HL-60/S4 treated with retinoic acid at 250 ng/mL for 4 days and 3 days (cell line): ENCODE measurements around the gene OLIG2.

ENCODE experiments used
- in situ Hi-C: fragments of 300-500 bp; cut with MboI; formaldehyde crosslinking; loops from 2 replicates; pipeline ENCODE4 v1.7.0; 2022; ENCODE audit warnings: low sequenced_read_pairs

The OLIG2 gene

GRCh38 chr21:33032434-33033047 is 6.8 kb downstream of the OLIG2 start:
- in situ Hi-C loops: no loop called here

GRCh38 chr21:33033094-33033951 is 7.6 kb downstream of the OLIG2 start:
- in situ Hi-C loops: no loop called here

GRCh38 chr21:33033961-33034413 is 8.3 kb downstream of the OLIG2 start:
- in situ Hi-C loops: no loop called here

GRCh38 chr21:33035147-33035546 is 9.4 kb downstream of the OLIG2 start:
- in situ Hi-C loops: no loop called here

- in situ Hi-C loops: no loop called here
Observed at GRCh38 chr21:33036430-33037162, 10.9 kb downstream of the OLIG2 start.

- in situ Hi-C loops: no loop called here
Observed at GRCh38 chr21:33037501-33037900, 11.8 kb downstream of the OLIG2 start.

- in situ Hi-C loops: no loop called here
Observed at GRCh38 chr21:33039536-33039935, 13.8 kb downstream of the OLIG2 start.

- in situ Hi-C loops: no loop called here
Observed at GRCh38 chr21:33040215-33040614, 14.5 kb downstream of the OLIG2 start.

- in situ Hi-C loops: no loop called here
Observed at GRCh38 chr21:33041981-33042380, 16.2 kb downstream of the OLIG2 start.

GRCh38 chr21:33042812-33043211 is 17.1 kb downstream of the OLIG2 start:
- in situ Hi-C loops: no loop called here

- in situ Hi-C loops: no loop called here
Observed at GRCh38 chr21:33046455-33046854, 20.7 kb downstream of the OLIG2 start.

- in situ Hi-C loops: no loop called here
Observed at GRCh38 chr21:33047231-33047630, 21.5 kb downstream of the OLIG2 start.

GRCh38 chr21:33051925-33052324 is 26.2 kb downstream of the OLIG2 start:
- in situ Hi-C loops: no loop called here

- in situ Hi-C loops: no loop called here
Observed at GRCh38 chr21:33053951-33054350, 28.2 kb downstream of the OLIG2 start.

GRCh38 chr21:33055991-33056390 is 30.3 kb downstream of the OLIG2 start:
- in situ Hi-C loops: no loop called here

- in situ Hi-C loops: no loop called here
Observed at GRCh38 chr21:33057385-33057940, 31.7 kb downstream of the OLIG2 start.

- in situ Hi-C loops: no loop called here
Observed at GRCh38 chr21:33058527-33058926, 32.8 kb downstream of the OLIG2 start.

- in situ Hi-C loops: no loop called here
Observed at GRCh38 chr21:33058957-33059356, 33.2 kb downstream of the OLIG2 start.

- in situ Hi-C loops: no loop called here
Observed at GRCh38 chr21:33059380-33059841, 33.7 kb downstream of the OLIG2 start.

- in situ Hi-C loops: no loop called here
Observed at GRCh38 chr21:33061233-33061632, 35.5 kb downstream of the OLIG2 start.

- in situ Hi-C loops: no loop called here
Observed at GRCh38 chr21:33063375-33063883, 37.7 kb downstream of the OLIG2 start.
